ENCODE data around the gene CREB3.

CREB3 gene

DNA sequence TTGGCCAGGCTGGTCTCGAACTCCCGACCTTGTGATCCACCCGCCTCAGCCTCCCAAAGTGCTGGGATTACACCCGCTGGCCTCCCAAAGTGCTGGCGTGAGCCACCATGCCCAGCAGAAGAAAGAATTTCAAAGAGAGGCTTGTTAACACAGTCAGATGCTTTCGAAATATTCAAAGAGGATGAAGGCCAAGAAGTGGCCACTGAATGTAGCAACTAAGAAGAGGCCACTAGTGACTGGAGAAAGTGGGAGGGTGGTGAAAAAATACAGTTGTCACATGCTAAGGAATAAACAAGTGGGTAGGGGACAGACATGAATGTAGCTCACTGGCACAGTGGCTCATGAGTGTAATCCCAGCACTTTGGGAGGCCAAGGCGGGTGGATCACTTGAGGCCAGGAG is 29.8 kb upstream of the CREB3 start:
- DNase-seq (ENCODE audit: low spot score): no peak

- no peak for DNase-seq (ENCODE audit: low spot score)
Measured at GRCh38 chr9:35703906-35704672, 28.4 kb upstream of the CREB3 start.

DNA sequence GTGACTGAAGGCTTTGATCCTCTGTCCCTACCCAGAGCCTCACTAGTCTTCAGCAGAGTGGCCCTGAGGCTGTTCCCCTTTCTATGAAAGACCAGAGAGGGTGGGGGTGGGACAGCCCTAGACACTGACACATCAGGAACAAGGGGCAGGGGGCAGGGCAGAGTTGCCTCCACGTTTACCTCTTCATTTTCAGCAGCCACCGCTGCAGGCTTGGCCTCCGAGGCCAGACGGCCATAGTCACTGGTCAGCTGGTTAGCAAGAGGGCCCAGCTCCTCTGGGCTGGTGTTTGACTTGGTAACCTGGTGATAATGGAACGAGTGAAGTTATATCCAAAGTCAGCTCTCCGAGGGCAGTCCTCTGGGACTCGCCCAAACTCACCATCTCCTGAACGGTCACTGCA is 27.1 kb upstream of the CREB3 start:
- DNase-seq (ENCODE audit: low spot score): no peak

GRCh38 chr9:35705836-35706430 is 26.5 kb upstream of the CREB3 start:
- no peak for DNase-seq (ENCODE audit: low spot score)

DNA sequence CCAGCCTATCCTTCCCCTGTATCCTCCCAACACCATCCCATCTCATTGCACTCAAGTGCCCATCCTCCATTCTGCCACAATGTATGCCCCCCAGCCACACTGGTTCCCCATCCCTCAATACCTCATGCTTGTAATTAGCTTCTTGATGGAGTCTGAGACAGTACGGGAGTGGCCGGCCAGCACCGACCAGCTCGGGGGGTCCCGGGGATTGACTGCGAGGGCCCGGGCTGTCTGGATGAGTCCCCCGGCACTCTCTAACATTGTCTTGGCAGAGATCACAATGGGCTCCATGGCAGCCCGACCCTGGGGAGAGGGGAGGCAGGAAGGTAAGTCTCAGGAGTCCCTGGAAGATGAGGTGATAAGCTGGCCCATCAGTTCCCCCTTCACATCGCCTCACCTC is 25.5 kb upstream of the CREB3 start:
- DNase-seq (ENCODE audit: low spot score): no peak

GRCh38 chr9:35708146-35708545 is 24.3 kb upstream of the CREB3 start:
- DNase-seq (ENCODE audit: low spot score): no peak

DNA sequence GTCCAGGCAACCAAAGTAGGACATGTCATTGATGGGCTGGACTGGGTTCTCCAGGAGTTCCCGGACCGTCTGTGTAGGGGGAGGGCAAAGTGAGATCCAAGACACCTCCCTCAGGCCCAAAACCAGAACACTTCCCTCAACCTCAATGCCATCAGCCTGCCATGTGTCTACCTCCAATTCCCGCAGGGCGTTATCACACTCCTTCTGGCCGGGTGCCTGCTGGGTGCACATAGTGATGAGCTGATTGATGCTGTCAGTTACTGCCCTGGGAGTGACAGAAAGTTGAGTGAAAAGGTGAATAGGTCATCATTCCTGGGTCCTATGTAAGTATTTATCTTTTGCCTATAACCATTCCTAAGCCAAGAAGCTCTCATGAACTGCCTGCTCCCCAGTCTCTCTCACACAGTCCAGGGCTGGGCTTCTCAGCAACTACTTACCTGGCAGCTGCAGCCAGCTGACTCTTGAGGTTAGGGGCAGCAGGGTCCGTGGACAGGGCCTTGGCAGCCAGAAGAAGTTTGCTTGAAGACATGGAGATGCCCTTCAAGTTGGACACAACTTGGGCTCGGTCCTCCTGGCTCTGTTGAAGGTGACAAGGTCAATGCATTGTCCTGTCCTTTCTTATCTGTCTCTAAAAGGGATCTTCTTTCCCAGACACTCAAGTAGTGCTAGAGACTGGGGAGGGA is 21.5 kb upstream of the CREB3 start:
- DNase-seq (ENCODE audit: low spot score): no peak

GRCh38 chr9:35711501-35712428 is 20.7 kb upstream of the CREB3 start:
- no peak for DNase-seq (ENCODE audit: low spot score)

GRCh38 chr9:35712762-35713400 is 19.6 kb upstream of the CREB3 start:
- no peak for DNase-seq (ENCODE audit: low spot score)

DNA sequence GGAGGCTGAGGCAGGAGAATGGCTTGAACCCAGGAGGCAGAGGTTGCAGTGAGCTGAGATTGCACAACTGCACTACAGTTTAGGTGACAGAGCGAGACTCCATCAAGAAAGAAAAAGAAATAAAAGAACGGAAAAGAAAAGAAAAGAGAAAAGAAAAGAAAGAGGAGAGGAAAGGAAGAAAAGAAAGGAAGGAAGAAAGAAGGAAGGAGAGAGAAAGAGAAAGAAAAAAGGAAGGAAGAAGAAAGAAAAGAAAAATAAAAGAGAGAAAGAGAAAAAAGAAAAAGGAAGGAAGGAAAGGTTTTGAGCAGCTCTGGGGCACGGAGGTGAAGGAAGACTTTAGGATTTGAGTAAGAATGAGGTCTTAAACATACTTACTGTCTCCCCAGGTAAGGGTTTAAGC is 18.9 kb upstream of the CREB3 start:
- no peak for DNase-seq (ENCODE audit: low spot score)

DNA sequence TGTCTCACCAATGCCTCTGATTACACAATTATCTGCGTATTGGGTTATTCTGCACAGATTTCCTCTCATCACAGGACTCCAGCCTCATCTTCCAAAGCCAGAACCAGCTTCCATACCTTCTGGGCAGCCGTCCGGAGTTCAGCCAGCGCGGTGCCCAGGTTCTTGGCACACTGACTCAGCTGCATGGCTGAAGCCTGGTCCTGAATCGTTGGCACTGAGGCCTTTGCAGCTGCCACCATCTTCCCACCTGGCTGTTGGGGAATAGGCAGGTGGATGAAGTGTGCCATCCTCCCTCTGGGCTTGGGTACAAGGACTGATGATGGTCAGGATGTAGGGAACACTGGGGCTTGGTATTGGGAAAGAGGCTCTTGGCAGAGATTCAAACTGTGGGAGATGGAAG is 18.3 kb upstream of the CREB3 start:
- no peak for DNase-seq (ENCODE audit: low spot score)

DNA sequence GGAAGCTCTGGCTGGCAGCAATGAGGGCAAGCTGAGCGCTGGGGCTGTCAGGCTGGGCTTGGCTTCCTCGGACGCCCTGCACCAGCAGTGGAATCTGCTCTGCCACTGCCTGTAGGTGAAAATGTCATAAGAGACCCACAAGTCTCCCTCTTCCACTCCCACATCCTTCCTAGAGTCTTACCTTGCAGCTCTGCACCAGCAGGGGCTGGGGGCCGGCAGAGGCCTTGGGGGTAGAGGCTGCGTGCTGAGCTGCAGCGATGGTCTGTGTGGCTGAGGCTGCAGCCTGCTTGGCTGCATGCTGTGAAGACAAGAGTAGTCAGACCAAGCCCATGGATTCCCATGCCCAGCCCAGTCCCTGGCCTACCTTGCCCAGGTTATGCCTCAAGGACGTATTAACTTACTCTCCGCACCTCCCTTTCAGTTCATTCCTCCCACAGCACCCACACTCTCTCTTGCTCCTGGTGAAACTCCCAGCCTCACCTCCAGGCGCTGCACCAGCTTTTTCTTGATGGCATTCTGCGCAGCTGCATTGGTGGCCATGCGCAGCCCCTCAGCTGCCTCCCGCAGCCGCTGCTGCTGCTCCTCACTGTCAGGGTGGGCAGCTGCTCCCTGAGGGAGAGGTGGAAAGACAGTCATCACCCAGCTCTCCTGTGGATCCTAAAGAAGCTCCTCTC is 17.8 kb upstream of the CREB3 start:
- DNase-seq (ENCODE audit: low spot score): no peak

GRCh38 chr9:35716230-35716629 is 16.2 kb upstream of the CREB3 start:
- DNase-seq (ENCODE audit: low spot score): no peak

DNA sequence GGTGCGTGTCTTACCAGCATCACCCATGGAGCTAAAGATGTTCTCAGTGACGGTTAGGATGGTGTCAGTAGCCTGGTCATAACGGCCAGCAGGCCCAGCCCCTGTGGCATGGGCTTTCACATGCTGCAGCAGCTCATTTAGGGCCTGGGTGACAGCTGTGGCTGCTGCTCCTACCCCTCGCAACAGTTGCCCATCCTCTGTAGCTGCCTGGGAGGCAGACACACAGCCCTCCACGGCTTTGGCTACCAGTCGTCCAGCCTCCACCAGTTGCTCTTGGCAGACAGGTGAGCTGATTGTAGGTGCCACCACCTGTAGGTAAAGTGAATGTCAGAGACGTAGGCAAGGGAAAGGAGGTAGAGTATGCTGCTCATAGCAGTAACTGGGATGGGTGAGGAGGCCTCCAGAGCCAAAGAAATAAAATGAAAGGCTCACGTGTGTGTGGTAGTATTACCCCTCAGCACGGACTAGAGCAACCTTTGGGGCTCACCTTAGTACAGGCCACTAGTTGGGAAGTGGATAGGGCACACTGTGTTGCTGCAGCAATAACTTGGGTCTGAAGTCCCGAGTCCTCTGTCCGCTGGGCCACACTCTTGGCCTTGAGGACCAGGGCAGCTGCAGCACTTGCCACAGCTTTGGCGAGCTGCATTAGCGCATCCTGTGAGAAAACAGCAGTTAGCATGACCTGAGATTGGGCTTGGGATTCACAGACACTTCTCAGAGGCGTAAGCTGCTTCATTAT is 15.2 kb upstream of the CREB3 start:
- no peak for DNase-seq (ENCODE audit: low spot score)

- DNase-seq (ENCODE audit: low spot score): no peak
Measured at GRCh38 chr9:35718721-35719511, 13.6 kb upstream of the CREB3 start.

- no peak for DNase-seq (ENCODE audit: low spot score)
Measured at GRCh38 chr9:35719546-35719945, 12.9 kb upstream of the CREB3 start.

- DNase-seq (ENCODE audit: low spot score): no peak
Measured at GRCh38 chr9:35723426-35723825, 9.0 kb upstream of the CREB3 start.

DNA sequence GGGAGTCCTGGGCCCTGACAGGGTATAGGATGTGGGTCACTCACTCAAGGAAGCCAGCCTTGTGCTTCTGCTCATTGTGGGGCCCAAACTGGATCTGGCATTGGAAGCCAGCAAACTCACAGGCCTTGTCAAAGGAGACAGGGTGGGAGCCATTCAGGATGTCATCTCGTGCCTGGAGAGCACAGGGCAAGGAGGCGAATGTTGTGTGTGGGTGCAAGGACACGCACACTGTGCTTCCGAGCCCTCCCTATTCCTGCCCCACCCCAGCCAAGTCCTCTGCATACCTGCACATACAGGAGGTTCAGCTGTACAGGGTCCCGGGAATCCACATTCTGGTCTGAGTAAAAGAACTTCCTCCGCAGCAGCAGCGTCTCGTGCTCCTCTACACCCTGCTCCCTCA is 8.6 kb upstream of the CREB3 start:
- DNase-seq (ENCODE audit: low spot score): no peak

GRCh38 chr9:35725362-35725761 is 7.1 kb upstream of the CREB3 start:
- DNase-seq (ENCODE audit: low spot score): no peak

GRCh38 chr9:35726931-35727330 is 5.5 kb upstream of the CREB3 start:
- no peak for DNase-seq (ENCODE audit: low spot score)

Measured in pons (tissue), 1 donor.